GM19043 (cell line): ENCODE measurements around the gene IGF2BP1.

Experiments used
- ATAC-seq: cut with Tn5 transposase; IDR thresholded peaks from one replicate; pipeline ENCODE4 v1.9.1; 2021; ENCODE audit warnings: low read depth; ENCODE audit not compliant: unreplicated experiment

The IGF2BP1 gene

GRCh38 chr17:48997103-48997826 is at the start of gene IGF2BP1:
IGF2BP1 (plus strand) TSS chr17:48997385; CDS start chr17:48997746, 361 bp downstream.
- no peak for ATAC-seq

GRCh38 chr17:48951572-48951971 is 45.6 kb upstream of the IGF2BP1 start:
- no peak for ATAC-seq

- no peak for ATAC-seq
Measured at GRCh38 chr17:48952904-48953303, 44.3 kb upstream of the IGF2BP1 start.

GRCh38 chr17:48954300-48954755 is 42.9 kb upstream of the IGF2BP1 start:
- no peak for ATAC-seq

- ATAC-seq: no peak
Measured at GRCh38 chr17:48960834-48961515, 36.2 kb upstream of the IGF2BP1 start.

- no peak for ATAC-seq
Measured at GRCh38 chr17:48961516-48962233, 35.5 kb upstream of the IGF2BP1 start.

- no peak for ATAC-seq
Measured at GRCh38 chr17:48970224-48970623, 27.0 kb upstream of the IGF2BP1 start.

GRCh38 chr17:48970865-48971687 is 26.1 kb upstream of the IGF2BP1 start:
- no peak for ATAC-seq

- no peak for ATAC-seq
Measured at GRCh38 chr17:48972749-48973097, 24.5 kb upstream of the IGF2BP1 start.

GRCh38 chr17:48973806-48974205 is 23.4 kb upstream of the IGF2BP1 start:
- no peak for ATAC-seq

GRCh38 chr17:48981927-48982539 is 15.2 kb upstream of the IGF2BP1 start:
- no peak for ATAC-seq

- no peak for ATAC-seq
Measured at GRCh38 chr17:48985436-48986245, 11.5 kb upstream of the IGF2BP1 start.

GRCh38 chr17:48989100-48989499 is 8.1 kb upstream of the IGF2BP1 start:
- no peak for ATAC-seq

- no peak for ATAC-seq
Measured at GRCh38 chr17:48990882-48991357, 6.3 kb upstream of the IGF2BP1 start.

GRCh38 chr17:48992444-48992843 is 4.7 kb upstream of the IGF2BP1 start:
- ATAC-seq: no peak

GRCh38 chr17:48993305-48993704 is 3.9 kb upstream of the IGF2BP1 start:
- ATAC-seq: no peak

- ATAC-seq: no peak
Measured at GRCh38 chr17:48993951-48994350, 3.2 kb upstream of the IGF2BP1 start.

- no peak for ATAC-seq
Measured at GRCh38 chr17:48994549-48995303, 2.5 kb upstream of the IGF2BP1 start.
